Bone marrow (tissue), 2 donors: ENCODE results near the gene PRR12.
A peak's percentile ranks its signal among the peaks of the same experiment; 100 is the strongest.

Experiments
- DNase-seq, 2 donors: peaks; one replicate each; lab custom pipeline; 2025; lab: John Stamatoyannopoulos, UW

PRR12 gene

DNA sequence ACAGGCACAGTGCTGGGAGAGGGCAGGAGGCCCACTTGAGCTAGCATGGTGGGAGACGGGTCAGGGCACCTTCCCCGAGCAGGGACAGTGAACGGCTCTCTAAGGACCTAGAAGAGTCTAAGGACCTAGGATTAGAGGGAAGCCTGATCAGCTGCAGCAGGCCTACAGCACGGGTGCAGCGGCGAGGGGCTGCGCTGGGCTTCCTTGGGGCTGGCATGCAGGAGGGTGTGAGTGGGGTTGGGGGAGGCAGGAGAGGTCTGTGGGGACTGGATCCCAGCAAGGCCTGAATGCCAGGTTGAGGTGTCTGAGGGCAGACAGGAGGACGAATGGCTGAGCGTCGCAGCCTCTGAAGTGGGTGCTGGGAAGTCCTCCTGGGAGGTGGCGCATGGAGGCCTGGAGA is 54.6 kb downstream of the PRR12 start:
- no peak for DNase-seq

DNA sequence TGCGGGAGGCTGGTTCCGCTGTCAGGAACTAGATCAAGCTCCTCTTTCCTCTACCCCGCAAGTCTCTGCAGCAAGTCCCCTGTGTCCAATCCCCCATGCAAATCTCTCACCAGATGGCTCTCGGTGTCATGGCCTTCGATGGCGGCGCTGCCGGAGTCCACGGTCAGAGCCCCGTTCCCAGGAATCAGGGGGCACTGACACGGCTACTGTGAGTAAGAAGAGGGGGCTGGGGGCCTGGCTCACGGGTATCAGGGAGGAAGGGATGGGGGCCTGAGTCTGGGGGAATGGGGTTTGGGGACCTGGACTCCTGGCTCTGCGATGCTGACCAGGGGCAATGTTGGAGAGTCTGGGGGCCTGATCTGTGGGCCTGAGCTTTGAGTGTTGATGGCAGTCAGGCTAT is 55.0 kb downstream of the PRR12 start:
- no peak for DNase-seq

GRCh38 chr19:49646586-49646985 is 55.6 kb downstream of the PRR12 start:
- no peak for DNase-seq

GRCh38 chr19:49651029-49651819 is 60.2 kb downstream of the PRR12 start:
- DNase-seq, result no peak

DNA sequence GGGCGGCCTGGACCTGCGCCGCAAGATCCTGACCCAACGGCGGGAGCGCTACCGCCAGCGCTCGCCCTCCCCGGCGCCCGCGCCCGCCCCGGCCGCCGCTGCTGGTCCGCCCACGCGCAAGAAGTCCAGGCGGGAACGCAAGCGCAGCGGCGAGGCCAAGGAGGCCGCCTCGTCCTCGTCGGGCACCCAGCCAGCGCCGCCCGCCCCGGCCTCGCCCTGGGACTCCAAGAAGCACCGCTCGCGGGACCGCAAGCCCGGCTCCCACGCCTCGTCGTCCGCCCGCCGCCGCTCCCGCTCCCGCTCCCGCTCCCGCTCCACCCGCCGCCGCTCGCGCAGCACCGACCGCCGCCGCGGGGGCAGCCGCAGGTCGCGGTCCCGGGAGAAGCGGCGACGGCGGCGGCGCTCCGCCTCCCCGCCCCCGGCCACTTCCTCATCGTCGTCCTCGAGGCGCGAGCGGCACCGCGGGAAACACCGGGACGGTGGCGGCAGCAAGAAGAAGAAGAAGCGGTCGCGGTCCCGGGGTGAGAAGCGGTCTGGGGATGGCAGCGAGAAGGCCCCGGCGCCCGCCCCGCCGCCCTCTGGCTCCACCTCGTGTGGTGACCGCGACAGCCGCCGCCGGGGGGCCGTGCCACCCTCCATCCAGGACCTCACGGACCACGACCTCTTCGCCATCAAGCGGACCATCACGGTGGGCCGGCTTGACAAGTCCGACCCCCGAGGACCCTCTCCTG is 61.0 kb downstream of the PRR12 start:
- no peak for DNase-seq

DNA sequence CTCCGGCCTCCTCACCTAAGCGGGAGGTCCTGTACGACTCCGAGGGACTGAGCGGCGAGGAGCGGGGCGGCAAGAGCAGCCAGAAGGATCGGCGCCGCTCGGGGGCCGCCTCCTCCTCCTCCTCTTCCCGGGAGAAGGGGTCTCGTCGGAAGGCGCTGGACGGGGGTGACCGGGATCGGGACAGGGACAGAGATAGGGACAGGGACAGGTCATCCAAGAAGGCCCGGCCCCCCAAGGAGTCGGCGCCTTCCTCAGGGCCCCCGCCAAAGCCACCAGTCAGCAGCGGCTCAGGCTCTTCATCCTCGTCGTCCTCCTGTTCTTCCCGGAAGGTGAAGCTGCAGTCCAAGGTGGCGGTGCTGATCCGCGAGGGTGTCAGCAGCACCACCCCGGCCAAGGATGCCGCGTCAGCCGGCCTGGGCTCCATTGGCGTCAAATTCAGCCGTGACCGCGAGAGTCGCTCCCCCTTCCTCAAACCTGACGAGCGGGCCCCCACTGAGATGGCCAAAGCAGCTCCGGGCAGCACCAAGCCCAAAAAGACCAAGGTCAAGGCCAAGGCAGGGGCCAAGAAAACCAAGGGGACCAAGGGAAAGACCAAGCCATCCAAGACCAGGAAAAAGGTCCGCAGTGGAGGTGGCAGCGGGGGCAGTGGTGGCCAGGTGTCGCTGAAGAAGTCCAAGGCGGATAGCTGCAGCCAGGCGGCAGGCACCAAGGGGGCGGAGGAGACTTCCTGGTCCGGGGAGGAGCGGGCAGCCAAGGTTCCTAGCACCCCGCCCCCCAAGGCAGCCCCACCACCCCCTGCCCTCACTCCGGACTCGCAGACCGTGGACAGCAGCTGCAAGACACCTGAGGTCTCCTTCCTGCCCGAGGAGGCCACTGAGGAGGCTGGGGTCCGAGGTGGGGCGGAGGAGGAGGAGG is 61.8 kb downstream of the PRR12 start:
- no peak for DNase-seq

DNA sequence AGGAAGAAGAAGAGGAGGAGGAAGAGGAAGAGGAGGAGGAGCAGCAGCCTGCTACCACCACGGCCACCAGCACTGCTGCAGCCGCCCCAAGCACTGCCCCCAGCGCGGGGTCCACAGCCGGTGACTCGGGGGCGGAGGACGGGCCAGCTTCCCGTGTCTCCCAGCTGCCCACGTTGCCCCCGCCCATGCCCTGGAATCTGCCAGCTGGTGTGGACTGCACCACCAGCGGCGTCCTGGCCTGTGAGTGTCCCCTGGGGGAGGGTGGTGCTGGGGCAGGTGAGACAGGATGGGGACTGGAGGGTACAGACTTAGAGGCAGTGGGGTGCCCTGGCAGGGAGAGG is 62.5 kb downstream of the PRR12 start:
- no peak for DNase-seq

GRCh38 chr19:49654581-49654980 is 63.6 kb downstream of the PRR12 start:
- DNase-seq, result no peak

GRCh38 chr19:49655570-49656455 is 64.8 kb downstream of the PRR12 start:
- DNase-seq, result no peak

DNA sequence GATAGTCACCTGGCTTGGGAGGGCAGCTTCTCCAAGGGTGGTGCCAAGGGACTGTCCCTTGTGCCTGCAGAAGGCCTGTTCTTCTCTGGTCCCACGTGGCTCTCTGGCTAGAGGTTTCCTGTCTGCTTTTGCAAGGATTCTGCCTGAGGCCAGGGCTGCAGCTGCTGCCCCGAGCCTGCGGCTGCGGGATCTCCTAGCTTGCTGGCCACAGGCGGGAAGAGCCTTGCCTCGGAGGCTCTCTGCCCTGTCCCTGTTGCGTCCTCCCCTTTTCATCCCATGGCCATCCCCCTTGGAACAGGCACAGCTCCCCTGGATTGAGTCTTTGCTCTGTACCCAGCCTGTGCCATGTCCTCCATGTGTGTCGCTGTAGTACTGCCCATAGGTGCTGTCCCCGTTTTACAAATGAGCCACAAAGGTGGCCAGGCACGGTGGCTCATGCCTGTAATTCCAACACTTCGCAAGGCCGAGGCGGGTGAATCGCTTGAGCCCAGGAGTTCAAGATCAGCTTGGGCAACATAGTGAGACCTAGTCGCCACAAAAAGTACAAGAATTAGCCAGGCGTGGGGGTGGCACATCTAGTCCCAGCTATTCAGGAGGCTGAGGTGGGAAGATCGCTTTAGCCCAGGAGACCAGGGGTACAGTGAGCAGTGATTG is 65.6 kb downstream of the PRR12 start:
- DNase-seq, result no peak

GRCh38 chr19:49657493-49658138 is 66.6 kb downstream of the PRR12 start:
- DNase-seq, result no peak

- DNase-seq, result no peak
These were observed 67.1 kb downstream of the PRR12 start for GRCh38 chr19:49658139-49658517.

GRCh38 chr19:49658566-49659442 is 67.8 kb downstream of the PRR12 start:
- DNase-seq, result no peak

GRCh38 chr19:49660338-49660961 is 69.5 kb downstream of the PRR12 start:
- no peak for DNase-seq

DNA sequence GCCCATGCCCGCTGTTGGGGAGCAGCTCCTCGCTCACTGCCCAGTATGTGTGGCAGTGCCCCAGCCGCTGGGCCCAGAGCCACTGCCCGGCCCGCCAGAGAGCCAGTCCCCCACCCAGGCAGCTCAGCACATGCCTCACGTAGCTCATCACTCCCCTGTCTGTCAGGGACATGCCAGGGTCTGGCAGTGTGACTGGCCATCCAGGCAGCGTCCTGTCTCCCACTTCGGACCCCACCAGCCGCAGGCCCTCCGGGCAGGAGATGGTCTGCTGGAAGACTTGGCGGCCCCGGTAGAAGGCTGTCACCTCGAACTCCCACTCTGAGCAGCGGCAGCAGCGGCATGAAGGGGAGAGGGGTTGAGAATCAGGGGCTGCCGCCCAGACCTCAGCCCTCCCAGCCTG is 71.0 kb downstream of the PRR12 start:
- DNase-seq, result no peak

- no peak for DNase-seq
These were observed 72.2 kb downstream of the PRR12 start for GRCh38 chr19:49663224-49663623.

- DNase-seq, result peak; percentile 35 to 74
These were observed 73.4 kb downstream of the PRR12 start for GRCh38 chr19:49664171-49665035.

GRCh38 chr19:49665036-49665350 is 74.0 kb downstream of the PRR12 start:
- no peak for DNase-seq
